HepG2 (cell line): Measurements from ENCODE around the gene CCDC91. TPM values are rescaled to one million over a fixed set of nuclear protein-coding genes. Genes with fewer than 3 reads are reported as not detected.

Experiments used
- ATAC-seq: fragments of 200-7000 bp; cut with Tn5 transposase; 3 replicates; pipeline ENCODE4 v1.9.1; 2020; ENCODE audit warnings: mild to moderate bottlenecking, moderate library complexity
- BruUV-seq: library from RNA; stranded (reverse); fragments of 400-500 nt; replicated peaks from 2 replicates; lab custom pipeline; 2021; lab: Mats Ljungman, UMichigan
- CTCF ChIA-PET: fragments of 300-600 bp; formaldehyde crosslinking; extraction: SDS; loops from one replicate; lab custom pipeline; 2021; ENCODE audit warnings: low total read pairs, inconsistent platforms, low intra/inter-chr PET ratio; lab: Yijun Ruan, JAX
- POLR2A ChIA-PET: fragments of 350-600 bp; sonication (Branson Sonifier 250); formaldehyde crosslinking; loops from one replicate; lab custom pipeline; 2020; ENCODE audit warnings: antibody characterized with exemption, inconsistent platforms; lab: Yijun Ruan, JAX
- DNase-seq: peaks from one replicate; pipeline ENCODE4 v3.0.0-alpha.2; 2015; ENCODE audit warnings: low spot score
- FAIRE-seq: peaks from 3 replicates; lab custom pipeline; 2011; peaks lifted over from hg19 to GRCh38; lab: Jason Lieb, UNC
- H2AFZ ChIP-seq: one replicate; pipeline ENCODE4 v1.6.1; 2011; ENCODE audit warnings: low read length, inconsistent platforms
- H3K27ac ChIP-seq: fragments of 300-600 bp; 3 replicates; pipeline ENCODE4 v1.8.0; 2011; ENCODE audit warnings: mixed run types, mild to moderate bottlenecking, mixed read lengths, low read length, inconsistent platforms; ENCODE audit not compliant: insufficient read depth; ENCODE audit errors: extremely low read length
- H3K27me3 ChIP-seq, 2 experiments: fragments of 200-600 bp in 1 of 2; 2 replicates in 1 of 2; 3 replicates in 1 of 2; pipeline versions ENCODE4 v1.6.0 to v1.8.0; 2011; ENCODE audit warnings: low read length in 2 of 2, mild to moderate bottlenecking in 2 of 2, moderate library complexity in 2 of 2, inconsistent platforms in 1 of 2; ENCODE audit not compliant: insufficient read depth in 2 of 2, control insufficient read depth in 1 of 2
- H3K36me3 ChIP-seq, 2 experiments: fragments of 200-600 bp in 1 of 2; replicated peaks in 1 of 2; 2 replicates in 1 of 2; 3 replicates in 1 of 2; pipeline versions ENCODE4 v1.5.1 to v1.8.0; 2011; ENCODE audit warnings: low read length in 2 of 2, inconsistent platforms in 1 of 2; ENCODE audit not compliant: insufficient read depth in 2 of 2, control insufficient read depth in 1 of 2
- H3K4me1 ChIP-seq: 2 replicates; pipeline ENCODE4 v1.5.1; 2012; ENCODE audit warnings: low read length, inconsistent platforms; ENCODE audit not compliant: insufficient read depth
- H3K4me2 ChIP-seq: 2 replicates; pipeline ENCODE4 v1.6.0; 2011; ENCODE audit warnings: low read depth, low read length, inconsistent platforms
- H3K4me3 ChIP-seq, 3 experiments: fragments of 200-600 bp in 1 of 3; sonication (generic), shearing (Covaris generic) in 1 of 3; replicated peaks in 1 of 3; 2 replicates each; pipeline ENCODE4 v1.5.1; 2011 to 2016; ENCODE audit warnings: low read length in 3 of 3, inconsistent platforms in 2 of 3, low read depth in 2 of 3, mild to moderate bottlenecking in 2 of 3, control low read depth in 1 of 3, mixed read lengths in 1 of 3; ENCODE audit not compliant: insufficient read depth in 1 of 3
- H3K79me2 ChIP-seq: one replicate; pipeline ENCODE4 v1.6.1; 2011; ENCODE audit warnings: low read length, inconsistent platforms; ENCODE audit not compliant: insufficient read depth
- H3K9ac ChIP-seq: 2 replicates; pipeline ENCODE4 v1.6.0; 2011; ENCODE audit warnings: mild to moderate bottlenecking, low read depth, low read length, inconsistent platforms; ENCODE audit not compliant: insufficient read depth
- H3K9me3 ChIP-seq: 2 replicates; pipeline ENCODE4 v1.5.1; 2012; ENCODE audit warnings: mild to moderate bottlenecking, low read length
- H4K20me1 ChIP-seq: 2 replicates; pipeline ENCODE4 v1.6.0; 2011; ENCODE audit warnings: inconsistent platforms, mild to moderate bottlenecking, low read length, moderate library complexity; ENCODE audit not compliant: insufficient read depth
- AGO1 ChIP-seq: fragments of 200-400 bp; formaldehyde crosslinking; IDR thresholded peaks from 2 replicates; pipeline ENCODE4 v1.6.1; 2017; ENCODE audit warnings: mild to moderate bottlenecking, low read depth, low read length, moderate library complexity; ENCODE audit not compliant: poor library complexity, severe bottlenecking
- HCFC1 ChIP-seq: fragments of 150-350 bp; IDR thresholded peaks from 2 replicates; pipeline ENCODE4 v1.6.1; 2014; ENCODE audit warnings: low read depth, low read length
- KLF6 ChIP-seq: IDR thresholded peaks from 2 replicates; pipeline ENCODE4 v1.8.0; 2016; ENCODE audit warnings: missing biosample characterization, missing genetic modification reagents
- REPIN1 ChIP-seq: sonication (generic); formaldehyde crosslinking; IDR thresholded peaks from 2 replicates; pipeline ENCODE4 v1.8.0; 2022; ENCODE audit warnings: missing genetic modification reagents, low read depth, mild to moderate bottlenecking, borderline replicate concordance
- SATB2 ChIP-seq: sonication (generic); formaldehyde crosslinking; IDR thresholded peaks from 2 replicates; pipeline ENCODE4 v1.5.0; 2020; ENCODE audit warnings: missing genetic modification reagents
- ZNF569 ChIP-seq: sonication (generic); formaldehyde crosslinking; IDR thresholded peaks from 2 replicates; pipeline ENCODE4 v1.5.0; 2020; ENCODE audit warnings: mild to moderate bottlenecking, missing genetic modification reagents, moderate library complexity, borderline replicate concordance
- ZNF709 ChIP-seq: sonication (generic); formaldehyde crosslinking; IDR thresholded peaks from 2 replicates; pipeline ENCODE4 v1.5.0; 2020; ENCODE audit warnings: mild to moderate bottlenecking, missing genetic modification reagents
- WGBS: methylation state at CpG from one replicate; pipeline ENCODE4 v1.1.6; 2017; ENCODE audit warnings: low lambda C conversion rate; 5-methylcytosine and 5-hydroxymethylcytosine counted together
- in situ Hi-C: cut with HindIII; loops from 2 replicates; pipeline ENCODE4 v1.10.0; 2017; ENCODE audit warnings: low pct_unique_long_range_greater_than_20kb; ENCODE audit not compliant: extremely low pct_ligation_motif_present
- intact Hi-C: fragments of 100-400 bp; cut with micrococcal nuclease; formaldehyde crosslinking; loops from one replicate; pipeline ENCODE4 v1.10.0; 2022; ENCODE audit not compliant: unreplicated experiment
- polyA plus RNA-seq, 8 experiments: library from polyadenylated mRNA; depleted of rRNA in 3 of 8; stranded (reverse) in 7 of 8; unstranded in 1 of 8; fragments of >200 nt; fragmentation: Illumina TruSeq in 4 of 8; extraction: Trizol in 4 of 8; gene quantifications; 2 replicates each; pipeline versions ENCODE4 v1.2.1 to v1.2.3, GENCODE V29; 2011 to 2016; ENCODE audit warnings: low read depth in 4 of 8, missing spikeins in 1 of 8, mixed read lengths in 1 of 8; ENCODE audit not compliant: insufficient read depth in 1 of 8
- total RNA-seq, 5 experiments: library from RNA; depleted of rRNA; stranded (reverse); fragments of >200 nt; fragmentation: Illumina TruSeq; extraction: Trizol; gene quantifications; 2 replicates each; pipeline ENCODE4 v1.2.3, GENCODE V29; 2016; ENCODE audit warnings: low read depth in 1 of 5
- TF ChIP-seq, protein P1 (sequence below): sonication (generic); formaldehyde crosslinking; IDR thresholded peaks from 2 replicates; pipeline ENCODE4 v1.8.1; 2023; ENCODE audit warnings: mild to moderate bottlenecking, inconsistent platforms, moderate library complexity, missing genetic modification reagents, borderline replicate concordance
- TF ChIP-seq, protein P2 (sequence below), 2 experiments: fragments of 450-650 bp in 1 of 2; sonication (generic) in 1 of 2; formaldehyde crosslinking; IDR thresholded peaks; 2 replicates each; pipeline versions ENCODE4 v1.5.0 to v1.8.0; 2020 to 2022; ENCODE audit warnings: mild to moderate bottlenecking in 1 of 2, missing genetic modification reagents in 1 of 2

Gene CCDC91
- total and polyA plus RNA-seq, 2 of the 13 experiments (the other 11 are each of a cell fraction or from before 2014, with no cell fraction given), result 9.8 to 15.8 TPM

DNA sequence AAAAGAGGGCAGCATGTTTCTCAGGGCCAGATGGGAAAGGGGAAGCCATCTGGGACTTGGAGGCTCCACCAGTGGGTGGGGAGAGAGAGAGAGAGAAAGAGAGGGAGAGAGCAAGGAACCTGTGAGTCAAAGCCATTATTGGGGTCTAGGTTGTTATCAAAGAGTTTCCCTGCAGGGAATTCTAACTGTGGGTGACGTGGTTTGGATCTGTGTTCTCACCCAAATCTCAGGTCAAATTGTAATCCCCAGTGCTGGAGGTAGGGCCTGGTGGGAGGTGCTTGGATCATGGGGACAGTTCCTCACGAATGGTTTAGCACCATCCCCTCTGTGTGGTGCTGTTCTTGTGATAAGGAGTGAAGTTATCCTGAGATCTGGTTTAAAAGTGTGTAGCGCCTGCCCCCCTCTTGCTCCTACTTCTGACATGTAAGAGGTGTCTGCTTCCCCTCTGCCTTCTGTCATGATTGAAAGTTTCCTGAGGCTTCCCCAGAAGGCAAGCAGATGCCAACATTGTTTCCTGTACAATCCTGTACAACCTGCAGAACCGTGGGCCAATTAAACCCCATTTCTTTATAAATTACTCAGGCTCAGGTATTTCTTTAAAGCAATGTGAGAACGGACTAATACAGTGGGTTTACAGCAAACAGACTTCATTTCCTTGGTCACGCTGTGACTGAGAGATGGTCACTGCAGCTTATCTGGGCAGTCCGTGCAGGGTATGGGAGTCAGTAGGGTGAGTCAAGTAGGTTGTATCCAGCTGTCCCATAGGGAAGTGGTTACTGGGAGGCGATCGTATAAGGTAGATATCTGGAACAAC, 52.4 kb downstream of the CCDC91 start (continued):
- TF ChIP-seq SATB2 (CRISPR knock-in tag), result no peak
- TF ChIP-seq HCFC1, result no peak
- TF ChIP-seq REPIN1 (CRISPR knock-in tag), result no peak
- TF ChIP-seq AGO1, result no peak
- TF ChIP-seq, protein P1, sequence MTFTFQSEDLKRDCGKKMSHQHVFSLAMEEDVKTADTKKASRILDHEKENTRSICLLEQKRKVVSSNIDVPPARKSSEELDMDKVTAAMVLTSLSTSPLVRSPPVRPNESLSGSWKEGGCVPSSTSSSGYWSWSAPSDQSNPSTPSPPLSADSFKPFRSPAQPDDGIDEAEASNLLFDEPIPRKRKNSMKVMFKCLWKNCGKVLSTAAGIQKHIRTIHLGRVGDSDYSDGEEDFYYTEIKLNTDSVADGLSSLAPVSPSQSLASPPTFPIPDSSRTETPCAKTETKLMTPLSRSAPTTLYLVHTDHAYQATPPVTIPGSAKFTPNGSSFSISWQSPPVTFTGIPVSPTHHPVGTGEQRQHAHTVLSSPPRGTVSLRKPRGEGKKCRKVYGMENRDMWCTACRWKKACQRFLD (CRISPR knock-in tag), result no peak
- no peak for TF ChIP-seq ZNF569 (CRISPR knock-in tag)

DNA sequence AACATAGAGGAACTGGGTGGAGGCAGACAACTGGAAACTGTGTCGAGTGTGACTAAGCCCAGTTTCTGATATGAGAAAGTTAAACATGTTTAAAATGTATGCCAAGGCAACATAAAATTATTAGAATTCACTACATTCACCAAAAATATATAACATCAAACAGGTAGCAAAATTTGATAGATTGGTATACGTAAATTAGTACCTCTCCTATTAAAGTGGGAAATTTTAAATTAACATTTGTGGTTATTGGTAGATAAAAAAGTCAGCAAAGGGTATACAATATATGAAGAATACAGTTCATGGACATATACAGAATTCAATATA, 53.0 kb downstream of the CCDC91 start:
- ChIA-PET CTCF (no interaction called here), POLR2A (no interaction called here)
- H3K27me3 ChIP-seq, result no peaks in the 10 kb centered on the region
- H3K79me2 ChIP-seq, result no peaks in the 10 kb centered on the region
- ATAC-seq (no peak), FAIRE-seq (no peak), DNase-seq (no peak)
- no peak overlapping the region for H3K4me3 ChIP-seq
- H3K36me3 ChIP-seq, result no peaks in the 10 kb centered on the region
- H3K4me1 ChIP-seq, result no peaks in the 10 kb centered on the region
- no peaks in the 10 kb centered on the region for H4K20me1 ChIP-seq
- H3K9ac ChIP-seq, result no peak overlapping the region
- H3K4me2 ChIP-seq, result no peak overlapping the region
- H3K27ac ChIP-seq, result no peak overlapping the region
- BruUV-seq, result no TSS peak
- TF ChIP-seq KLF6 (CRISPR knock-in tag), result no peak
- TF ChIP-seq, protein P2, sequence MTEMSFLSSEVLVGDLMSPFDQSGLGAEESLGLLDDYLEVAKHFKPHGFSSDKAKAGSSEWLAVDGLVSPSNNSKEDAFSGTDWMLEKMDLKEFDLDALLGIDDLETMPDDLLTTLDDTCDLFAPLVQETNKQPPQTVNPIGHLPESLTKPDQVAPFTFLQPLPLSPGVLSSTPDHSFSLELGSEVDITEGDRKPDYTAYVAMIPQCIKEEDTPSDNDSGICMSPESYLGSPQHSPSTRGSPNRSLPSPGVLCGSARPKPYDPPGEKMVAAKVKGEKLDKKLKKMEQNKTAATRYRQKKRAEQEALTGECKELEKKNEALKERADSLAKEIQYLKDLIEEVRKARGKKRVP (CRISPR knock-in tag; IDR thresholded peaks at IDR 0.05), result no peak
- no peak for TF ChIP-seq ZNF709 (CRISPR knock-in tag)
- WGBS, result 81% methylated on average over 2 of the region's 2 CpGs
- intact Hi-C loops (no loop called here), in situ Hi-C loops (no loop called here)
- H3K9me3 ChIP-seq, result no peaks in the 10 kb centered on the region
- no peak overlapping the region for H2AFZ ChIP-seq
